Fibroblast of pulmonary artery (primary cell): ENCODE results near the gene ANK3.

Experiments
- DNase-seq: peaks from one replicate; pipeline ENCODE4 v3.0.0-alpha.2; 2010; ENCODE audit warnings: low read depth
- H3K4me3 ChIP-seq: replicated peaks from 2 replicates; pipeline ENCODE4 v1.5.1; 2011; ENCODE audit warnings: low read depth, mild to moderate bottlenecking, control low read depth, low read length, moderate library complexity
- CTCF ChIP-seq: IDR thresholded peaks from 2 replicates; pipeline ENCODE4 v1.5.1; 2011; ENCODE audit warnings: mild to moderate bottlenecking, control low read depth, low read length, inconsistent platforms; ENCODE audit errors: missing control alignments

The ANK3 gene

GRCh38 chr10:60384708-60385398 lies 4.8 kb downstream of the ANK3 start:
- no peak overlapping the region for H3K4me3 ChIP-seq
- peak; percentile 98 for DNase-seq
- no peak for TF ChIP-seq CTCF

- no peak overlapping the region for H3K4me3 ChIP-seq
- DNase-seq = peak; percentile 49
- TF ChIP-seq CTCF = no peak
Observed at GRCh38 chr10:60384011-60384410, 5.7 kb downstream of the ANK3 start.

GRCh38 chr10:60382946-60383681 lies 6.6 kb downstream of the ANK3 start:
- TF ChIP-seq CTCF = no peak
- DNase-seq = peak; percentile 34
- no peak overlapping the region for H3K4me3 ChIP-seq

GRCh38 chr10:60380781-60381180 lies 8.9 kb downstream of the ANK3 start:
- DNase-seq = no peak
- H3K4me3 ChIP-seq = no peak overlapping the region
- no peak for TF ChIP-seq CTCF

- H3K4me3 ChIP-seq = no peak overlapping the region
- TF ChIP-seq CTCF = no peak
- DNase-seq = peak; percentile 17
Observed at GRCh38 chr10:60377955-60378354, 11.7 kb downstream of the ANK3 start.

GRCh38 chr10:60377042-60377352 lies 12.7 kb downstream of the ANK3 start:
- no peak for TF ChIP-seq CTCF
- DNase-seq = no peak
- H3K4me3 ChIP-seq = no peak overlapping the region
